Caki2 (cell line): ENCODE measurements around the gene UCMA. TPM values are rescaled to one million over a fixed set of nuclear protein-coding genes. Genes with fewer than 3 reads are reported as not detected.
"Not testable (repeated sequence)": the region's sequence is repeated elsewhere in the genome, so short reads cannot be mapped to it uniquely, and the experiment has no call there.

Experiments
- DNase-seq: peaks from one replicate; pipeline ENCODE4 v3.0.0-alpha.2; 2015; ENCODE audit warnings: low read depth
- in situ Hi-C: cut with HindIII; loops from 2 replicates; pipeline ENCODE4 v1.10.0; 2016; ENCODE audit warnings: low sequenced_read_pairs, low pct_unique_long_range_greater_than_20kb, mixed read lengths
- total RNA-seq: library from RNA; depleted of rRNA; stranded (reverse); fragments of >200 nt; shearing (Covaris generic); gene quantifications from 2 replicates; pipeline ENCODE4 v1.2.3, GENCODE V29; 2014; ENCODE audit warnings: low replicate concordance; rRNA removed

The UCMA gene, protein sequence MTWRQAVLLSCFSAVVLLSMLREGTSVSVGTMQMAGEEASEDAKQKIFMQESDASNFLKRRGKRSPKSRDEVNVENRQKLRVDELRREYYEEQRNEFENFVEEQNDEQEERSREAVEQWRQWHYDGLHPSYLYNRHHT
- total RNA-seq = not detected in 2 replicates

GRCh38 chr10:13234172-13234571 lies at the start of gene UCMA:
Gene UCMA, minus strand, starts transcription at chr10:13234374. Its CDS starts 116 bp downstream, at chr10:13234258.
- DNase-seq = no peak
- in situ Hi-C loops = no loop called here

DNA sequence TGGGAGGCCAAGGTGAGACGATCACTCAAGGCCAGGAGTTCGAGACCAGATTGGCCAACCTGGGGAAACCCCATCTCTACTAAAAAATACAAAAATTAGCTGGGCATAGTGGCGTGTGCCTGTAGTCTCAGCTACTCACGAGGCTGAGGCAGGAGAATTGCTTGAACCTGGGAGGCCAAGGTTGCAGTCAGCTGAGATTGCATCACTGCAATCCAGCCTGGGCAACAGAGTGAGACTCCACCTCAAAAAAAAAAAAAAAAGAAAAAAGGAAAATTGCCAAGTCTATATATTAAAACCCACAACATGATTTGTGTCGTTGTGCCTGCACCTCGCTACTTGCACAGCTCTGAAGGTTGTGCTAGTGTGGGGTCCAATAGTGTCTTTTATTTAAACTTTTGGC lies 48.2 kb upstream of the UCMA start:
- DNase-seq, in situ Hi-C loops: not testable (repeated sequence)

GRCh38 chr10:13276749-13277365 lies 42.7 kb upstream of the UCMA start:
- in situ Hi-C loops = no loop called here
- no peak for DNase-seq

- in situ Hi-C loops, DNase-seq: not testable (repeated sequence)
These were observed 42.0 kb upstream of the UCMA start for GRCh38 chr10:13276146-13276545.

GRCh38 chr10:13272164-13272571 lies 38.0 kb upstream of the UCMA start:
- in situ Hi-C loops = no loop called here
- DNase-seq = no peak

- in situ Hi-C loops = no loop called here
- DNase-seq = no peak
These were observed 37.5 kb upstream of the UCMA start for GRCh38 chr10:13271552-13272163.

DNA sequence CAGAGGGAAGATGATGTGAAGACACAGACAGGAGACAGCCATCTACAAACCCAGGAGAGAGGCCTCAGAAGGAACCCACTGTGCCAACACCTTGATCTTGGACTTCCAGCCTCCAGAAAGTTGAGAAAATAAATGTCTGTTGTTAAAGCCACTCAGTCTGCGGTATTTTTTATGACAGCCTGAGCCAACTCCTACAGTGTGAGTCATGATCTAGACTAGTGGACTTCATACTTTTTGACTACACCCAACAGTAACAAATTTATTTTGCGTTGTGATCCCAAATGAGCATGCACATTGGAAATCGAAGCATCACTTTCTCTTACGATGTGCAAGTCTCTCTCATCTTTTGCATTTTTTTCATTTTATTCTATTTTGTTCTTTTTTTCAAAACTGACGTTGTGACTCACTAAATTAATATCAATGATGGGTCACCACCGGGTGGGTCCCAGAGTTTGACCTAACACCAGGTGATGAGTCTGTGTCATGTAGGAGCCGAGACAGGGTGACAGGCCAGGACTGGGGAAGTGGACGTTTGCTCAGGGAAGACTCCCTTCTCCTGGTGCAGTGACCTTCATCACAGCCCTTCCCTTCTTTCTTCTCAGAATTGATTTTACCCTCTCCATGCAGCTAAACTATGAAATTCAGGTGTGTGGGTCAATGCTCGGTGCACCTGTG lies 36.8 kb upstream of the UCMA start:
- DNase-seq = no peak
- in situ Hi-C loops = no loop called here

DNA sequence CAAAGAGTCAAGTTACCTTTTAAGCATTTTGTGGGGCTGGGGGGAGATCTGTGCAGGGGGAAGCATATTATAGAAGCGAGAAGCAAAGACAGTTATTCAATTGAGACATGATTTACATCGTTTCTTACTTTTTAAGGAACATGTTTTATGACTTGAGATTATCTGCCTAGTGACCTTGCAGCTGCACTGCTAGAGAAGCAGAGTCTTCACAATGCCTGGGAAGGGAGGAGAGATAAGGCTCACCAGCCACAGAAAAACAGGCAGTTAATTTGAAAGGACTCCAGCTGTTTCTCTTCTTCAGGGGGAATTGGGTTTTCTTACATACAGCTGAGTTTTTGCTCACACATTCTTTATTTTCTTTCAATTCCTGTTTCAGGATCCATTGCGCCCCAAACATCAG lies 34.7 kb upstream of the UCMA start:
- in situ Hi-C loops = no loop called here

DNA sequence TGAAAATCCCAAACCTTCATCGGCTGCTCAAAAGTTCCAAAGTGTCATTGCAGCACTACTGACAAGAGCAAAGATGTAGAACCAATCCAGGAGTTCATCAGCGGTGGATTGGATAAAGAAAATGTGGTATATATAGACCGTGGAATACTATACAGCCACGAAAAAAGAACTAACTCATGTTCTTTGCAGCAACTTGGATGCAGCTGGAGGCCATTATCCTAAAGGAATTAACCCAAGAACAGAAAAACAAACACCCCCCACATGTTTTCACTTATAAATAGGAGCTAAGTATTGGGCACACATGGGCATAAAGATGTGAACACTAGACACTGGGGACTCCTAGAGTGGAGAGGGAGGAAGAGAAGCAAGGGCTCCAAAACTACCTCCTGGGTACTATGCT lies 34.1 kb upstream of the UCMA start:
- in situ Hi-C loops = no loop called here
- no peak for DNase-seq

More for the DNA sequence above, 34.7 kb upstream of the UCMA start:
- no peak for DNase-seq

DNA sequence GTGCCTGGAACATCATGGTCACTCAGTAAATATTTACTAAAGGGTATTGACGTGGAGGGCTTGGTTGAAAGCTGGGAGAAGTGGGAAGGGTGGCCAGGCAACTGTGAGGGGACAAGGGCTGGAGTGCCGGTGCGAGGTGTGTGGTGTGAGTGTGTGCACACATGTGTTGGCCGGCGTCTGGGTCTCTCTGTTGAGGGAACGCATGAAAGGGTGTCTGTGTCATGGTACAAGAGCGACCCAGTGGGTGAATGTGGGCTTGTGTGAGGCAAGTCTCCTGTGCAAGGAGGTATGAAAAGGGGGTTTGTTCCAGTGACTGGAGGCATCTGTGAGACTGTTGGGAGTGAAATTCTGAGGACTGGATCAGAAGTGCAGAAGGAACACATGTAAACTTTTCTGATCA lies 29.4 kb upstream of the UCMA start:
- in situ Hi-C loops = no loop called here
- DNase-seq = no peak

DNA sequence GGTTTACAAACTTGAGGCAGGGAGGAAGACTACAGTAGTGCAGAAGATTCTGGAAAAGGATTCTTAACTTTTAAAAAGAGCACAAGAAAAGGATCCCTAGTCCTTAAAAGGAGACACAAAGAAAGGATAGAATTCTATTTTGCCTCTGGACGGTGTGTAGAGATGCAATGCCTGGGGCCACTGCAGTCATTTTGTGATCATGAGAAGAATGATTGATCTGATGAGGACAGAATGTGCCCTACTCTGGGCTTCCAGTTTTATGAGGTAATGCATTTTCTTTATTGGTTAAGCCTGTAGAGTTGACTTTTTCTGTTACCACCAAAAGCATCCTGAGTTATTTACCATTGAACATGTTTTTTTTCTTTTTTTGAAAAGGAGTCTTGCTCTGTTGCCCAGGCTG lies 28.3 kb upstream of the UCMA start:
- in situ Hi-C loops = no loop called here
- DNase-seq = no peak

- no peak for DNase-seq
- in situ Hi-C loops = no loop called here
These were observed 23.5 kb upstream of the UCMA start for GRCh38 chr10:13257621-13258140.

DNA sequence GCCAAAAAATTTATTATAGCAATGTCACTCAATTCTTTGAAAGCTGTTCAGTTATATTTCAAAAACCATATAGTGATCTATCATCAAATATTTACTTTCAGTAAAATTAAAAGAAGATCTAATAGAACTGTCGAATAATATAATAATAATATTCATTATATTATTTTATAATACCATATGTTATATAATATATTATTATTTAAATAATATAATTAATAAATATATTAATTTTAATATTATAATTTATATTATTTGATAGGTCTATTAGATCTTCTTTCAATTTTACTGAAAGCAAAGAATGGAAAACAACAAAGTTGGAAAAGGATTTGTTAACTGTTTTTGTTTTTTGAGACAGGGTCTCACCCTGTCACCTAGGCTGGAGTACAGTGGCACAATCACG lies 22.5 kb upstream of the UCMA start:
- in situ Hi-C loops = no loop called here

GRCh38 chr10:13253726-13254125 lies 19.6 kb upstream of the UCMA start:
- in situ Hi-C loops = no loop called here
- DNase-seq = no peak

More for the DNA sequence above, 22.5 kb upstream of the UCMA start:
- DNase-seq = no peak

DNA sequence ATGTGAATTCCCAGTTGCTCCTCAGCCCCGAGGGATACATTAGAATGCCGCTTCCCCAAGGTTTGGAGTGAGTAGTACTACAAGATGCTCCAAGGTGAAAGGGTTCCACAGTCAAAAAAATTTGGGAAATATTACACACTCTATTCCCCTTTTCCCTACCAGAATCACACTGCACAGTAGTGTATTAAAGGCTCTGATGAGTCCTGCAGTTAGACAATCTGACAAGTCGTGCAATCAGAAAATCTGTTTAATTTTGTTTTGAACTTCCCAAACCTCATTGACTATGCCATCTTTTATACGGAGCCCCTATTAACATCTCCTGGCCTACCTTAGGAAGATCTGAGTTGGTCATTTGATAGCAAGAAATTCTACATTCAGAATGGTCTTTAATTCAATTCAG lies 13.6 kb upstream of the UCMA start:
- no peak for DNase-seq
- in situ Hi-C loops = no loop called here

GRCh38 chr10:13247246-13247645 lies 13.1 kb upstream of the UCMA start:
- in situ Hi-C loops = no loop called here

DNA sequence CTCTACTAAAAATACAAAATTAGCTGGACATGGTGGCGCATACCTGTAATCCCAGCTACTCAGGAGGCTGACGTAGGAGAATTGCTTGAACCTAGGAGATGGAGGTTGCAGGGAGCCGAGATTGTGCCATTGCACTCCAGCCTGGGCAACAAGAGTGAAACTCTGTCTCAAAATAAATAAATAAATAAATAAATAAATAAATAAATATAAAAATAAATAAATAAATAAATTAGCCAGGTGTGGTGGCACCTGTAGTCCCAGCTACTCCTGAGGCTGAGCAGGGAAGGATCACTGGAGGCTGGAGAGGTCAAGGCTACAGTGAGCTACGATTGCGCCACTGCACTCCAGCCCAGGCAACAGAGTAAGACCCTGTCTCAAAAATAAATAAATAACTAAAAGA lies 8.1 kb upstream of the UCMA start:
- in situ Hi-C loops, DNase-seq: not testable (repeated sequence)

More at GRCh38 chr10:13247246-13247645, 13.1 kb upstream of the UCMA start:
- DNase-seq = no peak

- in situ Hi-C loops = no loop called here
- DNase-seq = no peak
These were observed 7.4 kb upstream of the UCMA start for GRCh38 chr10:13241613-13242012.

DNA sequence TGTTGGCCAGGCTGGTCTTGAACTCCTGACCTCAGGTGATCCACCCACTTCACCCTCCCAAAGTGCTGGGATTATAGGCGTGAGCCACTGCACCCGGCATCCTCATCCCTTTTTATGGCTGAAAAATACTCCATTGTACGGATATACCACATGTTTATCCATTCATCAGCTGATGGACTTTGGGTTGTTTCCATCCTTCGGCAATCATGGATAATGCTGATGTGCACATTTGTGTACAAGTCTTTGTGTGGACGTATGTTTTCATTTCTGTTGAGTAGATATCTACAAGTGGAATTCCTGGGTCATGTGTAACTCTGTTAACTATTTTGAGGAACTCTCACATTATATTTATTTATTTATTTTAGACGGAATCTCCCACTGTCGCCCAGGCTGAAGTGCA lies 5.7 kb upstream of the UCMA start:
- in situ Hi-C loops = no loop called here
- DNase-seq = no peak
